NOMO-1 treated with DMSO at 0.1 percent for 48 hours (cell line): Measurements from ENCODE around the gene ZNF837.
"Not testable (repeated sequence)": the region's sequence is repeated elsewhere in the genome, so short reads cannot be mapped to it uniquely, and the experiment has no call there.

Experiments used
- DNase-seq: peaks from one replicate; lab custom pipeline; 2025; ENCODE audit not compliant: unreplicated experiment; lab: John Stamatoyannopoulos, UW

The ZNF837 gene

DNA sequence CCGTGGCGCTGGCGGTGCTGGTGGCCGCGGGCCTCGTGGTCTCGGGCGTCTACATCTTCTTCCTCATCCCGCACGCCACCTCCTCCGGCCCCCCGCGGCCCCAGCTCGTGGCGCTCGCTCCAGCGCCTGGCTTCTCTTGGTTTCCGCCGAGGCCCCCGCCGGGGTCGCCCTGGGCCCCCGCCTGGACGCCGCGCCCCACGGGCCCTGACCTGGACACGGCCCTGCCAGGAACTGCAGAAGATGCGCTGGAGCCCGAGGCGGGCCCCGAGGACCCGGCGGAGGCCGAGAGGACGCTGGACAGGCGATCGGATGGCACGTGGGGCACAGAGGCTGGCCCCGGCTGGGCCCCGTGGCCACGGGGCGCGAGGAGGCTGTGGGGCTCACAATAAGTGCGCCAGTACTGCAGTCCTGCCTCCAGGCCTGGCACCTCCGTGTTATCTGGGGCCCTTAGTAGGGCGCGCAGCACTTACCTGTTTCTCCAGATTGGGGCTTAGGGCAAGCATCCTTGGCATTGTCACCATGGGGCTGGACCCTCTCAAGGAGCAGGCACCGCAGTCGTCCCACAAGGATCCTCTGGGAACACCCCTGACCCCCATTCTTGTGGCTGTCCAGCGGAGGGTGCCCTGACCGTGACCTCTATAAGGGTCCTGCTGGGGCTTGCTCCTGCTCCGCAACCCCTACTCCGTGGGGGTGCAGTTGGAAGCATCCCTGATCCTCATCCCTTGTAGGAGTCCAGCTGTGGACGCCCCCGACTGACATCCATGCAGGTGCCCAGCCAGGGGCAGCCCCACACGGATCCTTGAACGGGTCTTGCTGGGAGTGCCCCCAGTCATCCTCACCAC lies 16.1 kb upstream of the ZNF837 start:
- no peak for DNase-seq

DNA sequence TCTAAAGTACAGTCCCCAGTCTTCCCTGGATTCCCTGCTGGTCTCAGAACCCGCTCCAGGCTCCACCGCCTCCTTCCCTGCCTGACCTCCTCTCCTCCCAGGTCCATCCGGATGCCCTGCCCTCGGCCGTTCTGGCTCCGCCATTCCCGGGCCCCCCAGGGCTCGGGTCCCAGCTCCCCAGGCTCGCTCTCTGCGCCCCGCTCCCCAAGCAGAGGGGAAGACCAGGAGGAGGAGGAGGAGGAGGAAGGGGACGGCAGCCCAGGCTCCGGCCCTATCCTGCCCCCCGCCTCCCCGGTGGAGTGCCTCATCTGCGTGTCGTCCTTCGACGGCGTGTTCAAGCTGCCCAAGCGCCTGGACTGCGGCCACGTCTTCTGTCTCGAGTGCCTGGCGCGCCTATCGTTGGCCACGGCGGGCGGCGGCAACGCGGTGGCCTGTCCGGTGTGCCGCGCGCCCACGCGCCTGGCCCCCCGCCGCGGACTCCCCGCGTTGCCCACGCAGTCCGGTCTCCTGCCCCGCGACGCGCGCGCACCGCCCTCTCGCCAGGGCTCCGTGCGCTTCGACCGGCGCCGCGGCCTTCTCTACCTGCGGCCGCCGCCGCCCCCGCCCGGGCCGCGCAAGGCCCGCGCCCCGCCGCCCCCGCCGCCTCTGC lies 15.3 kb upstream of the ZNF837 start:
- no peak for DNase-seq

DNA sequence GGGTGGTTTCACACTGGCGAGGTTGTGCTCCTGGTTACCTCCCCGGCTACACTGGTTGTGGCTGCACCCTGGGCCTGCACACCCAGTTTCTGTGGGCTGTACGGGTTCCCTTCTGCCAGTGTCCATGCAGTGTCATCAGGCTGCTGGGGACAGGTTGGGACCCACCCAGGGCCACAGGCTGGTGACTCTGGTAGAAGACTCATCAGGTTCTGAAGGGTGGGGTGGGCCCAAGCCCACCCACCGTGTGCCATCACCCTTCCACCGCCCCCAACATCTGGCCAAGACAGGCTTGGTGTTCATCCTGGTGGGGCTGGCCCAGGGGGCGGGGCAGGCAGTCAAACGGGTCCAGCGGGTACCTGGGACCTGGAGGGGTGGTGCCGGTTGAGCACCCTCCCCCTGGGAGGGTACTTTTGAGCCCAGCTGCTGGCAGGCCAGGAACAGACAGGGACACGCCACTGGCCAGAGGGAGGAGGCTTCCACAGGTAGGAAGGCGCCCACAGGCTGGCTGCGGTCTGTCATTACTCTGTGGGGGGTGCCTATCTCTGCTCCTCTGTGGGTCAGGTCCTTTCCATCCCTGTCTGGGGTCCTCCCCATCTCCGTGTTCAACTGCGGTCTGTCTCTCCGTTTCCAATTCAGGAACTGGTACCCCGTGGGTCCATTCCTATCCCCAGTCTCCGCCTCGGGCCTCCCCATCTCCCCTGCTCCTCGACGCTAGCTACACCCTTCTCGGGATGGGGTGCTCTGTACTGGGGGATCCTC lies 14.6 kb upstream of the ZNF837 start, which contains the start of gene RNF225:
TSS of gene RNF225 (plus strand) at position 437 of the 759 bp plus-strand sequence. CDS start 434 bp downstream, outside the sequence.
- no peak for DNase-seq

DNA sequence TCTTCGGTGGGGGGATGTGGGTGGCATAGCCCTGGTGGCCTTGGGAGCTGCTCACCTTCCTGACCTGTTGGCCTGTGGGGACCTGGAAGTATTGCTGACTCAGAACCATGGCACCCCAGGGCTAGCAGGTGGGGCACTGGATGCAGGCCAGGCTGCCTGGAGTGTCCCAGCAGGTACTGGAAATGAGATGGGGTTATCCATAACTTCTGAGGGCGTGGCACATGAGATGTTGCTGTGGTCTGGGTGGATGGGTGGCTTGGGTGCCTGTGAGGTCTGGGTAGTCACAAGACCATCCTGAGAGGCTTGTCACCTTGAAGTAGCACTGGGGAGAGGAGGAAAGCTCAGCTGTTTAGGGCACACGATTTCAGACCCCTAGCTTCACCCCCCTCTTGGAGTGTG lies 14.0 kb upstream of the ZNF837 start:
- DNase-seq: no peak

DNA sequence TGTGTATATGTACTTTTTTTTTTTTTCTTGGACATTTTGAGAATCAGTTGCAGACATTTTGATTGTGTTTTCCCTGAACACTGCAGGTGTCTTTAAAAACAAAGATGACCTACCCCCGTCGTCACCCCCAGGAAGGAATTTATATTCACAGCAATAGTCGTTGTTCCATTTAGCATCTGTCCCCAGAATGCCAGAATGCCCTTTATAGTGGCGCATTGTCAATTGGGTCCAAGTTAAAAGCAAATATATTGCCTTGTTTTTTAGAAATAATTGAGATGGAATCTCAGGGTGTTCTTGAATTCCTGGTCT lies 12.8 kb upstream of the ZNF837 start:
- no peak for DNase-seq

DNA sequence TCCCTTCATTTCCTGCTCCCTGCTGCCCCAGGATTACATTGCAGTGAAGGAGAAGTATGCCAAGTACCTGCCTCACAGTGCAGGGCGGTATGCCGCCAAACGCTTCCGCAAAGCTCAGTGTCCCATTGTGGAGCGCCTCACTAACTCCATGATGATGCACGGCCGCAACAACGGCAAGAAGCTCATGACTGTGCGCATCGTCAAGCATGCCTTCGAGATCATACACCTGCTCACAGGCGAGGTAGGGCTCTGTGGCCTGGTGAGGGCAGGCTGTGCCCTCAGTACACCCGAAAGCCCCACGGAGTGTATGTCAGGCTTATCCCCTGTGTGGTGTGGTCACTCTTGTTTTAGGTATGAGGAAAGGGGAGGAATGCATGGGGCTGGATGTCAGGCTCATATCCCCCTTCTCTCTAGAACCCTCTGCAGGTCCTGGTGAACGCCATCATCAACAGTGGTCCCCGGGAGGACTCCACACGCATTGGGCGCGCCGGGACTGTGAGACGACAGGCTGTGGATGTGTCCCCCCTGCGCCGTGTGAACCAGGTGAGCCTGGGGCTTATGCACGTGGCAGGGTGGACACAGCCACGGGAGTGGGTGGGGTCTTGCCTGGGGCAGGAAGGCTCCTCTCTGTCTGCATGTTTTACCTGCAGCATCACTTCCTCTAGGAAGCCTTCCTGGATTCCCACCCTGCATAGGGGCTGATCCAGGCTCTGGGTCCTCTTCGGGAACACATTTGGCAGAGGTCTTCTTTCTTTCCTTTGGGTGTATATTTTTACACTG lies 12.3 kb upstream of the ZNF837 start:
- no peak for DNase-seq

DNA sequence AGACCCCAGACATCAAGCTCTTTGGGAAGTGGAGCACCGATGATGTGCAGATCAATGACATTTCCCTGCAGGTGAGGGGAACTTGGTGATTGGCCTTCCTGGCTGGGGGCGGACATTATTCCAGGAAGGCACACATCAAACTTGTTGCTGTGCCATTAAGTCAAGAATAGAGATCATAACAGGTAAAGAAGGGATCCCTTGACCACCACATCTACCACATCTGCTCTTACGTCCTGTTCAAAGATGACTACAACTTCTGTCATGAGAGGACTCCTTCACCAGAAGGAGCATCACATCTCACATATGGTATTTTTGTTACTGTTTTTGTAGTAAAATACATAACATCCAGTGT lies 7.3 kb upstream of the ZNF837 start:
- no peak for DNase-seq

DNA sequence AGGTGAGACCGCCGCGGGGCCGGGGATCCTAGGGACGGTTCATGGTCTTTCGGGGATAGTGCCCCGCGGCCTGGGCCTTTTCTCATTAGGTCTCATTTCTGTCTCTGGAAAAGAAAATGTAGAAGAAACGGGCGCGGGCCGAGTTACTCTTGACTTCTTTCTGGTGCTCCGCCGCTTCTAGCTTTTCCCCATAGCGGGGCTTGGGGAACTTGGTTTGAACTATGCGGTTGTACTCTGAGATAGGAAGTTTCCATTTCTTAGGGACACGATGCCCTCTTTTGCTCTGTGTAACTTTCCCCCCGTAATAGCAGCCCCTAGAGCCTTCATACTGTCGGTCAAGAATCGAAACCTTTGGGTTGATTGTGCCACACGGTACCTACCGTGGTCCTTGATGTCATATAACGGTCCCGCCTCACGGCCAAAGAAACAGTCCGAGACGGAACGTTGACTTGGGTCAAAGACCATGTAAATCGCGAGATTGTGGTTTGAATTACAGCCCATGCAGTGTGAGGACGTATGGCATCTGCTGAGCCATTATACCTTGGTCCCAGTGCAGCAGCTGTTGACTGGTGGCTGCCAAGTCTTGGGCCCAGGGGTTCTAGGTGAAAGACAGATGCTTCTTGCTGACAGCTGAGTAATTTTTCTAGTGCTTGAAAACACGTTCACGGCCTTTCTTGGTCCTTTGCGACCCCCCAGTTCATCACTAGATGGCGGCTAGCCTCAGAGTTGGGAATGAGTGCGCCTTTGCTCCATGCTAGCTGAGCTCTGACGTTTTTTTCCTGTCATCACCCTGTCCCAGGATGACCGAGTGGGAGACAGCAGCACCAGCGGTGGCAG lies 6.7 kb upstream of the ZNF837 start:
- DNase-seq: no peak

DNA sequence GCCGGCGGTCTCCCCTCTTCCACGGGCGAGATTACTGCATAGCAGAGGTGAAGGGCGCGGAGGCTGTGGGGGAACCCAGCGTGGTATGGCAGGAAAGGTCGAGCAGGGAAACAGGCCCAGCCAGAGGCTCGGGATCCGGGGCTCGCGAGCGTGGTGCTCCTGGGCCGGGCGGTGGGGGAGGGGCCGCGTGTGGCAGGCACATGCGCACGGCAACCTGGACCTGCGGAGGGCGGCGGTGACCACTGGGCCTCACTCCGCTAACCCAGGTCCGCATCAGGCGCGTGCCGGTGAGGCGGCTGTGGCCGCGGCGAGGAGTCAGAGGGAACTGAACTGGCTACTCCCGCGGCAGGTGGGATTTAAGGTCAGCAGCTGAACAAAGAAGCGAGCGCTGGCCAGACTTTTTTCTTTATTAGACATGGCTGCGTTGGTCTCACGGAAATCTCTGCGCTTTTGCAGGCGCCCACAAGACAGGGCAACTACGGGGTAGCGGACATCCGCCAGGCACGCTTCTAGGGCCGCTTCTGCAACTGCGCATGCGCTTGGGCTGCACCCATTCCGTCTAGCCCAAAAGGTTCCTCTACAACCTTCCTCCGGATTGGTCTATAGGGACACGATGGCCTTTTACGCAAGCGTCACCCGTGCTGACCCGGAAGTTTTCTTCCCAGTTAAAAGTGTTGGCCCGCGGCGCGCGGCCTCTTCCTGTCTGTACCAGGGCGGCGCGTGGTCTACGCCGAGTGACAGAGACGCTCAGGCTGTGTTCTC lies 5.9 kb upstream of the ZNF837 start, which contains the start of gene RPS5:
TSS of gene RPS5 (plus strand) at position 694 of the 762 bp plus-strand sequence. CDS start 869 bp downstream, outside the sequence.
- DNase-seq: peak; percentile 98

DNA sequence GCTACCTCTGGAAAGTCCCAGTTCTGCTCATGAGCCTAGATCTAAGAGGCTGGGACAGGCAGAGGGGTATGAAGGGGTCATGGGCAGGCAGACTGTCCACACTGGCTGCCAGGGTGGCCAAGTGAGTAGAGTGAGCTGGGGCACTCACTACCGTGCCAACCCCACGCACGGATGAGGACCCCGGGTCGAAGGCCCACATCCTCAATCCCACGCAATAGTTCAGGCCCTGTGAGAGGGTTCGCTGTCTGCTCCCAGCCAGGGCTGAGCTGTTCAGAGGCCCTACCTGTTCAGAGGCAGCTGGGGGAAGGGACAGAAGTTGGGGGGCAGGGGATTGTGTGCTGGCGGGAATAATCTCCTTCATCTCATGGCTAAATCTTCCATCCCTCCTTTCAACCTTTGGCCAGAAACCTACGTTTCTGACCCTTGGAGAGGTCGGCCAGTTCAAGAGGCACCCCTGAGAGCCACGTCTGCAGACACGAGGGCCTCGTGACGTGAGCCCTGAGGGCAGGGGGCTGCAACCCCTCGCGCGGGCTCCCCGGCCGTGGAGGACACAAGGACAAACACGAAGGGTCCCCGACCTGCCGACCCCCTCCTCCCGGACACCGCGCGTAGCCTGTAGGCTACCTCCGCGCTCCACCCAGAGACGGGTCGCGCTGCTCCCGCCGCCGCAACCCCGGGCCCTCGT lies 5.2 kb upstream of the ZNF837 start:
- DNase-seq: no peak

DNA sequence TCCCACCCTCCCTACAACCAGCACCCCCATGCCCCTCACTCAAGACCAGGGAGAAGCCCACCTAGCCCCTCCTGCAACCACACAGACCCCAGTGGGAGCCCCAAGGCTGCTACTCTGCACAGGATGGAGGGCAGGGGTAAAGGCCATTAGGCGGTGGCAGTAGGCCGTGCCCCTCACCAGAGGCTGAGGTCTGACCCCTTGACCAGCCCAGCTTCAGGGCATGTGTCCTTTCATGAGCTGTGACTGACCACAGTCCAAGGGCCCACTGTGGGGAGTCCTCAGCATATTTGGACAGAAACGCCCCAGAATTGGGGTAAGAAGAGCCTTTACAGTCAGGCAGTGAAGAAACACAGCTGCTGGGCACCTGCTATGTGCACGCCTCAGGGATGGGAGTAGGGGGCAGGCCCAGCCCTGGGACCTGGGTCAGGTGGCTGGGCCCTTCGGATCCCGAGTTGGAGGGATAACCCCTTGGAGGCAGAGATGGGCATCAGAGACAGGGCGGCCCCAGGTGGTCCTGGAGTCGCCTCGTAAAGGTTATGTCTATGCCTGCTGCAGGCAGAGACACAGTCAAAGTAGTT lies 4.6 kb upstream of the ZNF837 start:
- no peak for DNase-seq

DNA sequence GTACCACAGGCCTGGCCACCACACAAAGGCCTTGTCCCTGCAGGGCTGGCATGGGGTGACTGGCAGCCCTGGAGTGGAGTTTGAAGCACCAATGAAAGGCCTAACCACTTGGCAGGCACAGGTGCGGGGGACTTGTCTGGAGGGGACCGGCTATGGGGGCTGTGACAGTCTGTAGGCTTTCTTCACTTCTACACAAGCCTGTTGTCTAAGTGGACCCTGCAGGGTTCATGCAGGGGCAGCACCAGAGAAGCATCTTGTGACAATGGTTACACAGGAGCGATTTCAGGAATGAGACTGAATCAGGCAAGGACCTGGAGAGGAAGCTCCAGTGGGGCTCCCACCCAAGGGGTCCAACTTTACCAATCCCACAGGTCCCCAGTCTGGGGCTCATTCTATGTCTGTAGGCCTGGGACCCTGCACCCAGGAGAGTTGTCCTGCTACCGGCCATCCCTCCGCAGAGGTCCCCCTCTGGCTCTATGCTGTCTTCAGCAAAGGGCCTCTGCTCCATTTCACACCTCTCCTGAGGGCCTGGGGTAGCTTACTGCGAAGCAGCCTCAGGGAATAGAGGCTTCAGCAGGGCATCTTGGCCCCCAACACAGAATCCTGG lies 2.3 kb upstream of the ZNF837 start:
- DNase-seq: no peak

DNA sequence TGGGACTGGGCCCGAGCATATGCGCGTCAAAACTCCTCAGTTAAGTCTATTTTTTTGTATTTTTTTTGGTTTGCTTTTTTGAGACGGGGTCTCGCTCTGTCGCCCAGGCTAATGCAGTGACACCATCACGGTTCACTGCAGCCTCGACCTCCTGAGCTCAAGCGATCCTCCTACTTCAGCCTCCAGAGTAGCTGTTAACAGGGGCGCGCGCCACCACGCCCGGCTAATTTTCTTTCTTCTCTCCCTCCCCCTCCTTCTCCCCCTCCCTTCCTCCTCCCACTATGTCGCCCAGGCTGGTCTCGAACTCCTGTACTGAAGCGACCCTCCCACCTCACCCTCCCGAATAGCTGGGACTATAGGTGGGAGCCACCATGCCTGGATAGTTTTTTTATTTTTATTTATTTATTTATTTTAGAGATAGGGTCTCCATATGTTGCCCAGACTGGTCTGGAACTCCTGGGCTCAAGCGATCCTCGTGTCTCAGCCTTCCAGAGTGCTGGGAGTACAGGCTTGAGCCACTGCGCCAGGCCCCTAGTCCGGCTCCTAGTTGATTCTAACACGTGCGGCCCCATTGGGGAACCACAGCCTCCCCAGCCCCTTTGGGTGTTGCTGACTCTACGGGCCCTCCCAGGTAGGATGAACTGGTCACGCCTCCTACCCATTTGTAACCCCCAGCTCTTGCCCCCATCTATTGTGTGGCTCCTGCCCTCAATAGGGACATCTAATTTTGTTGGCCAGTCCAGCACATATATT lies 806 bp upstream of the ZNF837 start:
- no peak for DNase-seq

DNA sequence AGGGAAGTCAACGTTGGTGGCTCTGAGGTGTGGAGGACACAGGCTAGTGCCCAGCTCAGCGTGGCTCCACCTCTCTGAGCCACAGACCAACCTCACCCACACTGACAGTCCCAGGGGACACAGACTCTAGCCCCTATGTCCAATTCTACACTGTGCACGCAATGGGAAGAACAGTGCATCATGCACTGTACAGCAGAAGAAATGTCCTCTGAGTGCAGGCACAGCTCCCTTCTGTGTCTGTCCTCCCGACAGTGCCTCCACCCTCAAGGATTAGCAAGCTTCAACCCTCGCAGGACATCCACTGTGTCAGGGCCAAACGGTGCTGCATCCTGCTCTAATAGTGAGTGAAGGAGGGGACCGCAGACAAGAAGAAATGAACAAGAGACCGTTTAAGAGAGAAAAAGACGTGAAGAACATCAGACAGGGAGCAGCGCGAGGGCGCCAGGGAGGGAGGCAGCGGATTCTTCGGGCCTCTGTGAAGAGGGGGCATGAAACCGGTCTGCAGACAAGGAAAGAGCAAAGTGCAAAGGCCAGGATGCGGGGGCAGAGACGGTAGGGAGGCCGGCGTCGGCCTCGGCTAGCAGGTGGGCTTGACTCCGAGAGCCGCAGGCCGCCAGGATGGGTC lies 681 bp downstream of the ZNF837 start:
- no peak for DNase-seq

DNA sequence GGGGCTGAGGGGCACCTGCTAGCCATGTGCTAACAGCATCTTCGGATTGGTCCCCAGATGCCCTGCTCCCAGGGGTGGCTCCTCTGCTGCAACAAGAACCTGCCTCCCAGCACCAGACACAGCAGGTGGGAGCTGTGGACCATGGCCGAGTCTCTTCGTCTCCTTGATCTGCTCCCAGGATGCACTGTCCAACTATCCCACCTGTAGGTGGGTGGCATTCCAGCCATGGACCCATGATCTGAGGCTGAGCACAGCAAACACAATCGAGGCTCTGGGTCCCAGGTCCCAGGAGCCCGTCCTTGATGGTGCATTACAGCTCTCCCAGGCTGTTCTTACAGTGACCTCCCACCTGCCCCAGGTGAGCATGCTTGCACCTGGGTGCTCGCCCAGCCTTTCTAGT lies 1.6 kb downstream of the ZNF837 start:
- no peak for DNase-seq

DNA sequence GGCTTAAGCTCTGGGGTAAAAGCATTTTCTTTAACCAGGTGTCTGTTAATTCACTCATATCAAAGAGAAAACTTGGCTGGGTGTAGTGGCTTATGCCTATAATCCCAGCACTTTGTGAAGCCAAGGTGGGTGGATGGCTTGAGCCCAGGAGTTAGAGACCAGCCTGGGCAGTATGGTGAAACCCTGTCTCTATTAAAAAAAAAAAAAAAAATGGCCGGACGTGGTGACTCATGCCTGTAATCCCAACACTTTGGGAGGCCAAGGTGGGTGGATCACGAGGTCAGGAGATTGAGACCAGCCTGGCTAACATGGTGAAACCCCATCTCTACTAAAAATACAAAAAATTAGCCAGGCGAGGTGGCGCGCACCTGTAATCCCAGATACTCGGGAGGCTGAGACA lies 4.1 kb downstream of the ZNF837 start:
- not testable (repeated sequence) for DNase-seq

DNA sequence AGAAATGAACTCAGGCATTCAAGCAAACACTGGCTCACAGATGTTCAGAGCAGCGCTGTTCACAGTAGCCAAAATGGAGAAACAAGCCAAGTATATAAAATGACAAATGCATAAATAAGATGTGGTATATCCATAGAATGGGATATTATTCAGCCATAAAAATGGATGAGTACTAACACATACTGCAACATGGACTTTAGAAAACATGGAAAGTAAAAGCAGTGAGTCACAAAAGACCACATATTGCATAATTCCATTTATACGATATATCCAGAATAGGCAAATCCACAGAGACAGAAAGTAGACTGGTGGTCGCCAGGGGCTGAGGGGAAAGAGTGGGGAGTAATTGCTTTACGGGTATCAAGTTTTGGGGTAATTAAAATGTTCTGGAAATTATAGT lies 6.6 kb downstream of the ZNF837 start:
- peak; percentile 44 for DNase-seq
